Neuronal stem cell (in vitro differentiated cells): ENCODE results near the gene PSD2.
A peak's percentile ranks its signal among the peaks of the same experiment; 100 is the strongest.

Source experiments
- DNase-seq: peaks from one replicate; pipeline ENCODE4 v3.0.0-alpha.2; 2013; ENCODE audit warnings: low spot score
- H2AFZ ChIP-seq: one replicate; pipeline ENCODE4 v1.6.1; 2013; ENCODE audit warnings: mild to moderate bottlenecking, low read length, inconsistent platforms
- H2AK5ac ChIP-seq: 2 replicates; pipeline ENCODE4 v1.6.1; 2013; ENCODE audit warnings: low read depth, mild to moderate bottlenecking, inconsistent platforms, low read length, moderate library complexity, mixed read lengths
- H2BK120ac ChIP-seq: 2 replicates; pipeline ENCODE4 v1.6.1; 2013; ENCODE audit warnings: low read depth, mild to moderate bottlenecking, inconsistent platforms, low read length, moderate library complexity, mixed read lengths
- H2BK12ac ChIP-seq: one replicate; pipeline ENCODE4 v1.6.1; 2013; ENCODE audit warnings: low read length, inconsistent platforms
- H2BK15ac ChIP-seq: 2 replicates; pipeline ENCODE4 v1.6.1; 2013; ENCODE audit warnings: mild to moderate bottlenecking, low read length, inconsistent platforms, mixed read lengths
- H2BK5ac ChIP-seq: one replicate; pipeline ENCODE4 v1.6.1; 2013; ENCODE audit warnings: inconsistent platforms, mild to moderate bottlenecking, low read length, moderate library complexity
- H3K14ac ChIP-seq: one replicate; pipeline ENCODE4 v1.6.1; 2013; ENCODE audit warnings: low read length, inconsistent platforms
- H3K18ac ChIP-seq: 2 replicates; pipeline ENCODE4 v1.6.1; 2013; ENCODE audit warnings: low read length, inconsistent platforms
- H3K23ac ChIP-seq: 2 replicates; pipeline ENCODE4 v1.6.1; 2013; ENCODE audit warnings: low read depth, mild to moderate bottlenecking, mixed read lengths, low read length, inconsistent platforms; ENCODE audit not compliant: poor library complexity
- H3K27ac ChIP-seq: replicated peaks from 3 replicates; pipeline ENCODE4 v1.5.1; 2013; ENCODE audit warnings: low read length, inconsistent platforms
- H3K27me3 ChIP-seq, 3 experiments: 2 replicates each; pipeline ENCODE4 v1.6.1; 2013; ENCODE audit warnings: low read length in 3 of 3, mild to moderate bottlenecking in 2 of 3, inconsistent platforms in 1 of 3, low read depth in 1 of 3, mixed read lengths in 1 of 3, moderate library complexity in 1 of 3; ENCODE audit not compliant: control insufficient read depth in 3 of 3, insufficient read depth in 3 of 3
- H3K36me3 ChIP-seq, 2 donors: replicated peaks in 1 of 2; 2 replicates each; pipeline ENCODE4 v1.6.1; 2013; ENCODE audit warnings: low read length in 2 of 2; ENCODE audit not compliant: control insufficient read depth in 2 of 2, insufficient read depth in 2 of 2
- H3K4ac ChIP-seq: 2 replicates; pipeline ENCODE4 v1.6.1; 2013; ENCODE audit warnings: inconsistent platforms, mild to moderate bottlenecking, low read length, moderate library complexity
- H3K4me1 ChIP-seq, 2 donors: 1 replicate in 1 of 2; 2 replicates in 1 of 2; pipeline ENCODE4 v1.6.1; 2013; ENCODE audit warnings: low read length in 2 of 2, low read depth in 1 of 2; ENCODE audit not compliant: control insufficient read depth in 2 of 2, insufficient read depth in 1 of 2
- H3K4me2 ChIP-seq: one replicate; pipeline ENCODE4 v1.6.1; 2013; ENCODE audit warnings: mild to moderate bottlenecking, low read length, inconsistent platforms; ENCODE audit not compliant: insufficient read depth, poor library complexity, severe bottlenecking
- H3K4me3 ChIP-seq, 2 donors: 2 replicates each; pipeline ENCODE4 v1.5.1; 2013; ENCODE audit warnings: low read length in 2 of 2, mild to moderate bottlenecking in 2 of 2, inconsistent platforms in 1 of 2, moderate library complexity in 1 of 2
- H3K79me1 ChIP-seq: one replicate; pipeline ENCODE4 v1.6.1; 2013; ENCODE audit warnings: low read depth, mild to moderate bottlenecking, inconsistent platforms, low read length, moderate library complexity
- H3K9ac ChIP-seq: one replicate; pipeline ENCODE4 v1.6.1; 2013; ENCODE audit warnings: mild to moderate bottlenecking, low read depth, low read length, inconsistent platforms; ENCODE audit not compliant: poor library complexity
- H3K9me3 ChIP-seq, 2 donors: replicated peaks in 1 of 2; 2 replicates each; pipeline versions ENCODE3 to v1.6.1; 2013; ENCODE audit warnings: low read length in 2 of 2, mild to moderate bottlenecking in 2 of 2, inconsistent platforms in 1 of 2, low read depth in 1 of 2, mixed read lengths in 1 of 2, moderate library complexity in 1 of 2; ENCODE audit not compliant: control insufficient read depth in 2 of 2, insufficient read depth in 1 of 2
- H4K8ac ChIP-seq: one replicate; pipeline ENCODE4 v1.6.1; 2013; ENCODE audit warnings: low read depth, mild to moderate bottlenecking, inconsistent platforms, low read length, moderate library complexity
- H4K91ac ChIP-seq: one replicate; pipeline ENCODE4 v1.6.1; 2013; ENCODE audit warnings: low read length, low read depth, mild to moderate bottlenecking, inconsistent platforms; ENCODE audit not compliant: poor library complexity
- WGBS, 2 donors: extraction: QIAGEN DNeasy Blood & Tissue Kit; methylation state at CpG; one replicate each; pipeline ENCODE4 v1.1.7; 2013; ENCODE audit warnings: missing lambda C conversion rate in 2 of 2, mixed read lengths in 1 of 2; ENCODE audit not compliant: insufficient read length in 2 of 2, insufficient replicate concordance in 1 of 2; ENCODE audit errors: extremely low coverage in 2 of 2; 5-methylcytosine and 5-hydroxymethylcytosine counted together

The PSD2 gene

DNA sequence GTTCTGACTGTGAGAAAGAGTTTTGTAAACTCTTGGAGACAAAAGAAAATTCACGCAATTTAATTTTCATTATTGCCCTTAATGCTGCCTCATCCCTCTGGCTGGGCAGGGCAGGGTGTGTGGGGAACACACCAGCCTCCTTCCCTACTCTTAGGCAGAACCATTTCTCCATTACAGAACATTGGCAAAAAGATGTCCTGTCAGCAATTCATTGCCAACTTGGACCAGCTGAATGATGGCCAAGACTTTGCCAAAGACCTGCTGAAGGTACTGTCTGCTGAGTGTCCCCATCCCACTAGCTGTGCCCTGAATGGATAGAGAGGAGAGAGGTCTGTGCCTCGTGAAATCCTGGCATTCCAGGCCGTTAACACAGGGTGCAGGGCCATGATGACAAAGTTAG lies 37.9 kb downstream of the PSD2 start:
- Histone ChIP-seq H3K36me3 (no peaks in the 10 kb centered on the region), H3K9me3 (peaks cover 0 to 2% of the 10 kb centered on the region in 2 donors), H3K14ac (no peak overlapping the region), H2BK5ac (no peak overlapping the region), H3K27me3 (peaks cover 0 to 30% (median 6%) of the 10 kb centered on the region in 3 experiments), H2AFZ (no peak overlapping the region), H2AK5ac (no peak overlapping the region), H4K8ac (no peak overlapping the region), H3K4ac (no peak overlapping the region), H3K9ac (no peak overlapping the region), H3K4me2 (no peak overlapping the region), H2BK12ac (no peak overlapping the region), H3K4me3 (no peak overlapping the region), H4K91ac (no peak overlapping the region), H3K79me1 (no peaks in the 10 kb centered on the region), H3K4me1 (no peaks in the 10 kb centered on the region), H2BK120ac (no peak overlapping the region), H2BK15ac (no peak overlapping the region), H3K18ac (no peak overlapping the region), H3K27ac (no peak overlapping the region), H3K23ac (no peak overlapping the region)
- no peak for DNase-seq
- WGBS, 2 donors = no CpG with 5 or more reads among the region's 3 CpGs

DNA sequence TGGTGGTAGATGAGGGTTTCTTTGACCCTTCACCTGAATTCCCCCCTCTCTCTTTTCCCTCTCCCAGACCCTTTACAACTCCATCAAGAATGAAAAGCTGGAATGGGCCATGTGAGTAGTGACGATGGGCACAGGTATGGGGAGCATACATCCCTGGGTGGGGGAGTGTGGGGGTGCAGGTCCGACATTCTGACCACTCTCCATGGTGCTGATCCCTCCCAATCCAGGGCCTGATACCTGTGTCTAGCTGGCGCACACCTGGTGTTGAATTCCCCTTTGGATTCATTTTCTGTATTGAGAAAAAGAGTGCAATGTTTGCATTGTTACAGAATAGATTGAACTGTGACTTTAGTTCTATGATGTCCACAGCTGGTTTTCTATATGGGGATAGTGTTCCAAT lies 40.0 kb downstream of the PSD2 start:
- H4K91ac ChIP-seq = no peak overlapping the region
- H3K27me3 ChIP-seq = peaks cover 0 to 46% (median 6%) of the 10 kb centered on the region in 3 experiments
- no peak overlapping the region for H2BK120ac ChIP-seq
- H3K18ac ChIP-seq = no peak overlapping the region
- H2BK5ac ChIP-seq = no peak overlapping the region
- no peak overlapping the region for H3K9ac ChIP-seq
- no peak overlapping the region for H3K4me2 ChIP-seq
- H4K8ac ChIP-seq = no peak overlapping the region
- peaks cover 0 to 2% of the 10 kb centered on the region in 2 donors for H3K9me3 ChIP-seq
- no peak overlapping the region for H3K4ac ChIP-seq
- H2BK12ac ChIP-seq = no peak overlapping the region
- no peak overlapping the region for H3K23ac ChIP-seq
- no CpG with 5 or more reads among the region's 3 CpGs for WGBS, 2 donors
- no peak overlapping the region for H2BK15ac ChIP-seq
- H3K79me1 ChIP-seq = no peaks in the 10 kb centered on the region
- no peak overlapping the region for H2AK5ac ChIP-seq
- no peak overlapping the region for H3K27ac ChIP-seq
- no peak for DNase-seq
- no peak overlapping the region for H3K4me3 ChIP-seq
- H2AFZ ChIP-seq = no peak overlapping the region
- no peaks in the 10 kb centered on the region for H3K4me1 ChIP-seq
- no peaks in the 10 kb centered on the region for H3K36me3 ChIP-seq
- no peak overlapping the region for H3K14ac ChIP-seq

- H3K79me1 ChIP-seq = no peaks in the 10 kb centered on the region
- DNase-seq = no peak
- no peak overlapping the region for H2AFZ ChIP-seq
- H3K14ac ChIP-seq = no peak overlapping the region
- H3K9me3 ChIP-seq = peaks cover 0 to 2% of the 10 kb centered on the region in 2 donors
- no peak overlapping the region for H3K18ac ChIP-seq
- H2AK5ac ChIP-seq = no peak overlapping the region
- no CpG with 5 or more reads among the region's 22 CpGs for WGBS, 2 donors
- H3K4ac ChIP-seq = no peak overlapping the region
- H2BK15ac ChIP-seq = no peak overlapping the region
- no peak overlapping the region for H2BK120ac ChIP-seq
- no peak overlapping the region for H3K4me2 ChIP-seq
- H4K8ac ChIP-seq = no peak overlapping the region
- no peak overlapping the region for H4K91ac ChIP-seq
- no peak overlapping the region for H2BK5ac ChIP-seq
- no peak overlapping the region for H3K23ac ChIP-seq
- H3K36me3 ChIP-seq = no peaks in the 10 kb centered on the region
- no peak overlapping the region for H3K9ac ChIP-seq
- no peaks in the 10 kb centered on the region for H3K4me1 ChIP-seq
- peaks cover 0 to 52% (median 6%) of the 10 kb centered on the region in 3 experiments for H3K27me3 ChIP-seq
- no peak overlapping the region for H2BK12ac ChIP-seq
- peak overlapping the region in 1 of 2 donors; percentile 23 for H3K4me3 ChIP-seq
- no peak overlapping the region for H3K27ac ChIP-seq
Measured at GRCh38 chr5:139836469-139837208, 41.0 kb downstream of the PSD2 start.

- no peak overlapping the region for H2BK15ac ChIP-seq
- no peak overlapping the region for H3K14ac ChIP-seq
- DNase-seq = no peak
- H3K4me2 ChIP-seq = no peak overlapping the region
- H2BK120ac ChIP-seq = no peak overlapping the region
- H3K18ac ChIP-seq = peak overlapping the region; percentile 73
- H2BK5ac ChIP-seq = no peak overlapping the region
- H2AK5ac ChIP-seq = no peak overlapping the region
- no peak overlapping the region for H3K4ac ChIP-seq
- peaks cover 0 to 2% of the 10 kb centered on the region in 2 donors for H3K9me3 ChIP-seq
- H3K79me1 ChIP-seq = no peaks in the 10 kb centered on the region
- H3K36me3 ChIP-seq = no peaks in the 10 kb centered on the region
- no peak overlapping the region for H2AFZ ChIP-seq
- peak overlapping the region; percentile 74 for H4K8ac ChIP-seq
- no peak overlapping the region for H2BK12ac ChIP-seq
- no CpG with 5 or more reads among the region's 10 CpGs for WGBS, 2 donors
- peaks cover 0 to 59% (median 8%) of the 10 kb centered on the region in 3 experiments for H3K27me3 ChIP-seq
- H3K23ac ChIP-seq = peak overlapping the region; percentile 20
- H4K91ac ChIP-seq = no peak overlapping the region
- H3K9ac ChIP-seq = no peak overlapping the region
- H3K27ac ChIP-seq = no peak overlapping the region
- no peak overlapping the region for H3K4me3 ChIP-seq
- no peaks in the 10 kb centered on the region for H3K4me1 ChIP-seq
Measured at GRCh38 chr5:139837711-139838380, 42.2 kb downstream of the PSD2 start.
